Left renal pelvis (tissue), 4 donors: Measurements from ENCODE around the gene THOC6. TPM values are rescaled to one million over a fixed set of nuclear protein-coding genes. Genes with fewer than 3 reads are reported as not detected.
A peak's percentile ranks its signal among the peaks of the same experiment; 100 is the strongest.
"Not testable (repeated sequence)": the region's sequence is repeated elsewhere in the genome, so short reads cannot be mapped to it uniquely, and the experiment has no call there.

Experiments used
- DNase-seq, 4 donors: peaks; one replicate each; pipeline ENCODE4 v3.0.0-alpha.2; 2013; ENCODE audit warnings: low read depth in 4 of 4, low spot score in 3 of 4
- polyA plus RNA-seq, 4 donors: library from polyadenylated mRNA; unstranded; fragments of 120-200 nt; gene quantifications; one replicate each; pipeline ENCODE4 v1.2.1, GENCODE V29; 2013; ENCODE audit not compliant: insufficient read length in 4 of 4

The THOC6 gene
- polyA plus RNA-seq, 4 donors = 22.9 to 36.2 (median 28.0) TPM

GRCh38 chr16:3051009-3051408, 27.2 kb downstream of the THOC6 start:
- DNase-seq = no peak

- DNase-seq = no peak
Observed at GRCh38 chr16:3051494-3051893, 27.7 kb downstream of the THOC6 start.

- DNase-seq = not testable (repeated sequence)
Observed at GRCh38 chr16:3052571-3053329, 28.9 kb downstream of the THOC6 start.

DNA sequence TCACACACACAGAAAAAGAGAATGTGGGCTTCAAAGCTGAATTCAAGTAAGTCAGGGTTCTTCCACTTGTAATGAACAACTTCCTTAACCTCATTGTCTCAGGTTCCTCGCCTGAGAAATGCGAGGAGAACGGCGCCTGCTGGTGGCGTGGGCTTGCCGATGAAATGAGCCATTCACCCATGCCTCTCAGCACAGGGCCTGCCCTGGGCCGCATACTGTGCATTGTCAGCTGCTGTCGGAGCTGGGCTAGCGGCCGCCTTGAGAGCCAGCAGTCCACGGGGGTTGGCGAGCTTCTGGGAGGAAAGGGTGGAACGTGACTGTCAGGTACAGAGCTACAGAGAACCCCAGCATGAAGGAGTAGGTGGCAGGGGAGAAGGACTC, 29.5 kb downstream of the THOC6 start:
- DNase-seq = not testable (repeated sequence)

GRCh38 chr16:3054965-3055733, 31.3 kb downstream of the THOC6 start:
- no peak for DNase-seq

DNA sequence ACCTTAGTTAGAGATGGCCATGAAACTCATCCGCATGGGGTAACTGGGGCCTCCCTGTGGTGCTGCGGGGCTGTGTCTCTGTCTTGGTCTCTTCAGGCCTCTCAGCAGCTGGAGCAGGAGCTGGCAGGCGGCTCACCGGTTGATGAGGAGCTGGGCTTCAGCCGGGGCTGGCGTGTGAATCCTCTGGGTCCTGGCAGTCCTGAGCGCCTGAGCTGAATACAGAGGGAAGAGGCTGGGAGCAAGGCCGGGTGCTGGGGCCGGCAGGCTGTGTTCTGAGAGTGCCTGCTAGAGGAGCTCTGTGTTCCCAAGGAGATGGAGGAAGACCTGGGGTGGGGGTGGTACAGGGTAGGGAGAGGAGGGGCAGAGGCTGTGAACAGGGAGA, 31.9 kb downstream of the THOC6 start:
- DNase-seq = not testable (repeated sequence)

DNA sequence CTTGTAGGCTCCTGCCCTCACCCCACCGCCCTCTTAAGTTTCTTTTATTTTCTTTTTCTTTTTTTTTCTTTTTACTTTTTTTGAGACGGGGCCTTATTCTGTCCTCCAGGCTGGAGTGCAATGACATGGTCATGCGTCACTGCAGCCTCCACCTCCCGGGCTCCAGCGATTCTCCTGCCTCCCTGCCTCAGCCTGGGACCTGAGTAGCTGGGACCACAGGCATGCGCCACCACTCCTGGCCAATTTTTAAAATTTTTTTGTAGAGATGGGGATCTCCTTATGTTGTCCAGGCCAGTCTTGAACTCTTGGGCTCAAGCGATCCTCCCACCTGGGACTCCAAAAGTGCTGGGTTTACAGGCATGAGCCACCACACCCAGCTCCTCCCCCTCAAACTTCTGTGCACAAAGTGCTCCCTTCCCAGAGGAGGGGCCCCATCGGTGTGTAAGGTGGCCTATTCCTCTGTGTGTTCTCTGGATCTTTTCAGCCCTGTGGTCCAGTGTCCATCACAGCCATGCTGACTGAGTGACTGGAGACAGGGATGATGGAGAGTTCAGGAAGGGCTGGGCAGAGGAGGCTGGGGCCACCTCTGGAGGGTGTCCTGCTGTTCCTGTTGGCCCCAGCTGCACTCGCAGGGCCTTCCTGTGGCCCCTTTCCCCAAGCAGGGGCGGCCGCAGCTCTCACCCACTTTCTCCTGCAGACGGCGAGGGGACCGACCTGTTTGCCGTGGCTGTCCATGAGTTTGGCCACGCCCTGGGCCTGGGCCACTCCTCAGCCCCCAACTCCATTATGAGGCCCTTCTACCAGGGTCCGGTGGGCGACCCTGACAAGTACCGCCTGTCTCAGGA, 32.7 kb downstream of the THOC6 start:
- no peak for DNase-seq

DNA sequence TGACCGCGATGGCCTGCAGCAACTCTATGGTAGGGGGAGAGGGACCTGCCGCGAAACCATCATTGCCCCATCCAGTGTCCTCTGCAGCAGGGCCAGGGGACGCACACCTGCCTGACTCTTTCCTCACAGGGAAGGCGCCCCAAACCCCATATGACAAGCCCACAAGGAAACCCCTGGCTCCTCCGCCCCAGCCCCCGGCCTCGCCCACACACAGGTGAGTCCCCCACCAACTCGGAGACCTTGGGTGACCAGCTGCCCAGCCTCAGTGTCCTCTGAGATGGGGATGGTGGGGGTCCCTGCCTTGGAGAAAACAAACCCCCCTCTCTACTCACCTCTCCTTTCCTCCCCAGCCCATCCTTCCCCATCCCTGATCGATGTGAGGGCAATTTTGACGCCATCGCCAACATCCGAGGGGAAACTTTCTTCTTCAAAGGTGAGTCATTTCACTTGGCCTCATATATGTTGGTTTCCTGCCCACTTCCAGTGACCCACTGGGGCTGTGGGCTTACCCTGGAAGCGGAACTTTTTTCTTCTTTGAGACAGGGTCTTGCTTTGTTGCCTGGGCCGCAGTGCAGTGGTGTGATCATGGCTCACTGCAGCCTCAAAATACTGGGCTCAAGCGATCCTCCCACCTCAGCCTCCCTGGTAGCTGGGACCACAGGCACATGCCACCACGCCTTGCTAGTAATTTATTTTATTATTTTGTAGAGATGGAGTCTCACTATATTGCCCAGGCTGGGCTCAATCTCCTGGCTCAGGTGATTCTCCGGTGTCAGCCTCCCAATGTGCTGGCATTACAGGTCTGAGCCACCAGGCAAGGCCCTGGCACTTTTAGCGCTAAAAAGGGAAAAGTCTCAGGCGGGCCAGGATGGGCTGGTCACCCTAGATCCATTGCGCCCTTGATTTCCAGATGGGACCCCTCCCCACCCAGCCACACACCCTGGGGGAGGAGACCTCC, 33.6 kb downstream of the THOC6 start:
- DNase-seq = no peak

DNA sequence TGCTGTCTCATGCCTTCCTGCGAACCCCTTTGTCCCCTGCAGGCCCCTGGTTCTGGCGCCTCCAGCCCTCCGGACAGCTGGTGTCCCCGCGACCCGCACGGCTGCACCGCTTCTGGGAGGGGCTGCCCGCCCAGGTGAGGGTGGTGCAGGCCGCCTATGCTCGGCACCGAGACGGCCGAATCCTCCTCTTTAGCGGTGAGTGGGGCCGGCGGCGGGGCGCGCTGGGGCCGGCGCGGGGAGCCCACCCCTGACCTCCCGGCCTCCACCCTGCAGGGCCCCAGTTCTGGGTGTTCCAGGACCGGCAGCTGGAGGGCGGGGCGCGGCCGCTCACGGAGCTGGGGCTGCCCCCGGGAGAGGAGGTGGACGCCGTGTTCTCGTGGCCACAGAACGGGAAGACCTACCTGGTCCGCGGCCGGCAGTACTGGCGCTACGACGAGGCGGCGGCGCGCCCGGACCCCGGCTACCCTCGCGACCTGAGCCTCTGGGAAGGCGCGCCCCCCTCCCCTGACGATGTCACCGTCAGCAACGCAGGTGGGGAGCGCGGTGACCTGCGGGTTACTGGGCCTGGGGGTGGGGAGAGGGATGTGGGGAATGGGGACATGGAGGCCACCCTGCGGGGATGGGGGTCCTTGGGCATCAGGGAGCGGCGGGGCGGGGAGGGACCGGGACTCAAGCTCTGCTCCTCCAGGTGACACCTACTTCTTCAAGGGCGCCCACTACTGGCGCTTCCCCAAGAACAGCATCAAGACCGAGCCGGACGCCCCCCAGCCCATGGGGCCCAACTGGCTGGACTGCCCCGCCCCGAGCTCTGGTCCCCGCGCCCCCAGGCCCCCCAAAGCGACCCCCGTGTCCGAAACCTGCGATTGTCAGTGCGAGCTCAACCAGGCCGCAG, 34.5 kb downstream of the THOC6 start:
- no peak for DNase-seq

- peak in 3 of 4 donors; percentile 72 to 82 (median 78) for DNase-seq
Observed at GRCh38 chr16:3059041-3059722, 35.3 kb downstream of the THOC6 start.

DNA sequence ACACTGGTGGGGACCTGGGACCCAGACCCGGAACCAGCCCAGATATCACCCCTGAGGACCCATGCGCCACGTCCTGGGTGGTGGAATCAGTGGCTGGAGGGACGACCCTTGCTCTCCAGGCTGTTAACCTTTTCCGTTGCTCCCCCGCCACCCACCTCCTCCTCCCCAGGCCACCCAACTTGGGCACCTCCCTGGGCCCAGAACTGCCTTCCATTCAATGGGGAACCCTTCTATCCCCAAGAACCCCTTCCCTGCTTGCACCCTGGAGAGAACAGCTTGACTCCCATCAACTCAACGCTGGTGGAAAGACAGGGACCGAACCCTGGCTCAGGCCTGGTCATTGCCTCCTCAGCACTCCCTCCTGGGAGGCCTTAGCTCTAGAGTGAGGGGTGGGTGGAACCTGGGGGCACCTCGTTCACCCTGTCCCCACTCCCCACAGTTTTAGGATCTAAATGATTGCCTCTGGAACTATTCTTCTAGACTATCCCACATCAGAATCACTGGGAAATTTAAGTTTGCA, 35.9 kb downstream of the THOC6 start:
- no peak for DNase-seq

DNA sequence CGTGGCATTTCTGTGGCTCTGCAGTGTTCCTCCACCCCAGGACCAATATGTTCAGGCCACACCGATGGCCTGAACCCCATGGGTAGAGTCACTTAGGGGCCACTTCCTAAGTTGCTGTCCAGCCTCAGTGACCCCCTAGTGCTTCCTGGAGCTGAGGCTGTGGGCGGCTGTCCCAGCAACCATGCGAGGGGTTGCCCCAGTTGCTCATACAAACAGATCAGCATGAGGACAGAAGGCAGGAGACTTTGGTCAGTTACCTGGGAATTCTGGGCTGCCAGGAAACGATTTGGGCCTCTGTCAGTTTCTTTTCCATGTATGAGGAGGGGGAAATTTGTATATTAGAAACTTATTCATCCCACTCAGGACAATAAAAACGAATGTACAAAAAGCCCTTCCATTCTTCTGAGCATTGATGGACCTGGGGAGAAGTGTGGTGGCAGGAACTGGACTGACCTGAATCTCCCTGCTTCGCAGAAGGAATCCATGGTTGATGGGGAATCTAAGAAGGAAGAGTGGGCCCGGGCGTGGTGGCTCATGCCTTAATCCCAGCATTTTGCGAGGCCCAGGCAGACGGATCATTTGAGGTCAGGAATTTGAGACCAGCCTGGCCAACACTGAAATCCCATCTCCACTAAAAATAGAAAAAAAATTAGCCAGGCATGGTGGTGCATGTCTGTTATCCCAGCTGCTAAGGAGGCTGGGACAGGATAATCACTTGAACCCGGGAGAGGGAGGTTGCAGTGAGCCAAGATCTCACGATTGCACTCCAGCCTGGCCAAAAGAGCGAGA, 36.7 kb downstream of the THOC6 start:
- DNase-seq = no peak

DNA sequence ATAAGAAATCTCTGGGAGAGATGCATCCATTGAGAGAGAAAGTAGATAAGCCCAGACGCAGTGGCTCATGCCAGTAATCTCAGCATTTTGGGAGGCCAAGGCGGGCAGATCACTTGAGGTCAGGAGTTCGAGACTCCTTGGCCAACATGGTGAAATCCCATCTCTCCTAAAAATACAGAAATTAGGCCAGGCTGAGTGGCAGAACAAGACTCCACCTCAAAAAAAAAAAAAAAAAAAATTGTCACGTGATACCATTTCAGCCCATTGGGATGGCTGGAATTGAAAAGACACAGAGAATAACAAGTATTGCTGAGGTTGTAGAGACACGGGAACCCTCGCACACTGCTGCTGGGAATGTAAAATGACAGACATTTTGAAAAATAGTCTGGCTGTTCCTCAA, 38.7 kb downstream of the THOC6 start:
- no peak for DNase-seq

- no peak for DNase-seq
Observed at GRCh38 chr16:3063625-3064386, 40.0 kb downstream of the THOC6 start.

GRCh38 chr16:3065069-3065741, 41.4 kb downstream of the THOC6 start, which contains the start of gene IL32:
Gene IL32 (plus strand): TSS chr16:3065640. CDS start chr16:3065812, 172 bp downstream.
- no peak for DNase-seq
